Measurements from ENCODE around the gene AKR1D1.
"Not testable (repeated sequence)": the region's sequence is repeated elsewhere in the genome, so short reads cannot be mapped to it uniquely, and the experiment has no call there.

AKR1D1 gene

DNA sequence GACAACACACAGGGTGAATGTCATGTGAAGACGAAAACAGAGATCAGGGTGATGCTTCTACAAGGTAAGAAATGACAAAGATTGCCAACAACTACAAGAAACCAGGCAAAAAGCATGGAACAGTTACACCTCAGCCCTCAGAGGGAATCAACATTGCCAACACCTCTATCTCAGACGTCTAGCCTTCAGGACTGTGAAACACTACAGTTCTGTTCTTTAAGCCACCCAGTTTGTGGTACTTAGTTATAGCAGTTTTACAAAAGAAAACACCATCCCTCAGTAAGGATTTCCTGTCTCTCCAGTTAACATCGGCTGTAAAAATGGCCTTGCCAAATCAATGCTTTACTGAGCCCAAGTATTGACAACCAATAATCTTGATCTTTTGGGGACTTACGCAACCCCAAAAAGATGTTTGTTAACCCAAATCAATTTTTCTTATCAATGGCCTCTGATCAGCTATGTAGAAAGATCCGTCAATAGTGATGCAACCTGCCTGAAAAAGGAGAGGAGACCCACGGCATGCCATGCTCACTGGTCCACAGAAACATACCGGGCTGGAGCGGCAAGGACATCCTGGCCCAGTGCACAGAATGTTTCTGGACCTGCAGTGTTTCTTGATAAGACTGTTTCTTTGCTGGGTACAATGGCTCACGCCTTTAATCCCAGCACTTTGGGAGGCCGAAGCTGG is 44.0 kb downstream of the AKR1D1 start:
- DNase-seq (ENCODE audit: low read depth in 2 of 2): no peak

DNA sequence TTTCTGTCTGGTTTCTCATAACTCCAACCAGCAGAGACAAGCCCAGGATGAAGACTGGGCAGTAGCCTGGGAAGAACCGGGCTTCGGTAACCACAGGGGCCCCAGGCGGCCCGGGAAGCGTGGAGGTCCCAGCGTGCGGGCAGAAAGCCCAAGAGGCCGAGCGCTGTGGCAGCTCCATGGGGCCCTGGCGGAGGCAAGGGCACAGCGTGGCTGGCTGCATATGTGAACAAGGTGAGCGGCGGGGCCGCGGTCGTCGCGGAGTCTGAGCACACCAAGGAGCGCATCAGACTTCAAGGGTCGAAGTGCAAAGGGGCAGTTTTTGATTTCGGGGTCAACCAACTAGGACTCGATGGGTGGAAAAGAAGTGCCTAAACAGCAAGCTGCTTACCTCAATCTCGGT is 45.9 kb downstream of the AKR1D1 start:
- no peak for DNase-seq (ENCODE audit: low read depth in 2 of 2)

DNA sequence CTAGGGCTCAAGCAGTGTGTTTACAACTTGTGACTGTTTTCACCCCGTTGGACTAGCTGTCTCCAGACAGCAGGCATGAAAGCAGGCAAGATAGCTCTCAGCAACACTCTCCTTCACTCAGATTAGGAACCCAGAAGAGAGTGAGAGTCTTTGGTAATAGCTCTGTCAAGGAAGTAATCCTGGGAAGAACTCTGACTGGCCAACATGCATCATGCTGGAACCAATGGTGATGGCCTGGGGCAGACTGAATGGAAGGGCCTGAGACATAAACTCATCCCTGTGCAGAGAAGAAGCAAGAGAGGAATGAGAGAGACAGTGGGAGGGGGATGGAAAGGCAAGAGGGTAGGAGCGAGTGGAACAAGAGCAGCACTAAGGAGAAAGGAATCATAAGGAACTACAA is 48.9 kb downstream of the AKR1D1 start:
- no peak for DNase-seq (ENCODE audit: low read depth in 2 of 2)

DNA sequence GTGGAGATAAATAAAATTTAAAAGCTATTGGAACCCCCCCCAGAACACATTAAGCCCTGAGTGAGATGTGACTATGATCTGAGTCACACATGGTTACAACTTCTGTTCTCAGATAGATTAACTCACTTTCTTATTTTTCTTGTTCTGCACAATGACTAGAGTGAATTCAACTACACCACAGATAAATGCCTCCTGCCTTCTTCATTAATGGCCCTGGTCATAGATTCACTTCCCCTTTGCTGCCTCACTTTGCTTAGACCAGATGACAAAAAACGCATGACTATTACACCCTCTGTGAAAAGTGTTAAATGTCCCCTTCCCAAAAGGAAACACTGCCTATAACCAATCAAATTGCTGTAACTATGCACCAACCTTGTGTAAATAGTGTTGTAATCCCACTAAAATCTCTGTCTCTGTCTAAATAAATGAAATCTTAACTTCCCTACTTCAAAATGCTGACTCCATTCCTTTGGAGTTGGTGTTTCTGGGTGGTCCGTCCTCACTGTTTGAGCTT is 49.4 kb downstream of the AKR1D1 start:
- no peak for DNase-seq (ENCODE audit: low read depth in 2 of 2)

DNA sequence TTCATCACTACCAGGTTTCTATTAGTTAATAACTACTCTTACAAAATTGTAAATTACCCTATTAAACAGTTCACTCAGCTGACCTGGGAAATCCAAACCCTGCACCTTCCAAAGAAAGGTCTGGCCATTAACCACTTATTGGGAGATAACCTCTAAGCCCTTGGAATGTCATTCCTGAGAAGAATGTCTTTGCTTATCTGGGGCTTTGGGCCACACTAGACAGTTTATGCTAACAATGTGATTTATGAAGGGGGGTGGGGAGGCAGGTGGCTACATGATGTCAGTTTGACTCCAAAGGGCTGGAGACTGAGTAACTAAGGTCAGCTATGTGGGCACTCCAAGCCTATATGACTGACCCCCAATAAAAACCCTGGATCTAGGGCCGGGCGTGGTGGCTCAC is 50.7 kb downstream of the AKR1D1 start:
- DNase-seq (ENCODE audit: low read depth in 2 of 2): no peak

DNA sequence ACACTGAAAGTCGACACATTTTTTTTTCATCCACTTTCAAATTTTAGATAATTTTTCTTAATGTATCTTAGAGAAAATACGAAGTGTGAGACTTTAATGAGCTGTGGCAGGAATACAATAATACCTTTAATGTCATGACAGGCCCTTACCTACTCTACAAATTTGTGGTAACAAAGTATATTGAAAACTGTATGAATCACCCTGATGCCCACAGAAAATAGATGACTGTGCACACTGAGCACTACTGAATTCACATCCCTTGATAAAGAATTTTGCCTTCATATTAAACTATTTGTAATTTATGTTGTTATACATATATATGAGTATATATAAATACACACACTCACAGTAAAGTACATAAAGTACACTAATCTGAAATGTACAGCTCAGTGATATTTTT is 51.7 kb downstream of the AKR1D1 start:
- no peak for DNase-seq (ENCODE audit: low read depth in 2 of 2)

DNA sequence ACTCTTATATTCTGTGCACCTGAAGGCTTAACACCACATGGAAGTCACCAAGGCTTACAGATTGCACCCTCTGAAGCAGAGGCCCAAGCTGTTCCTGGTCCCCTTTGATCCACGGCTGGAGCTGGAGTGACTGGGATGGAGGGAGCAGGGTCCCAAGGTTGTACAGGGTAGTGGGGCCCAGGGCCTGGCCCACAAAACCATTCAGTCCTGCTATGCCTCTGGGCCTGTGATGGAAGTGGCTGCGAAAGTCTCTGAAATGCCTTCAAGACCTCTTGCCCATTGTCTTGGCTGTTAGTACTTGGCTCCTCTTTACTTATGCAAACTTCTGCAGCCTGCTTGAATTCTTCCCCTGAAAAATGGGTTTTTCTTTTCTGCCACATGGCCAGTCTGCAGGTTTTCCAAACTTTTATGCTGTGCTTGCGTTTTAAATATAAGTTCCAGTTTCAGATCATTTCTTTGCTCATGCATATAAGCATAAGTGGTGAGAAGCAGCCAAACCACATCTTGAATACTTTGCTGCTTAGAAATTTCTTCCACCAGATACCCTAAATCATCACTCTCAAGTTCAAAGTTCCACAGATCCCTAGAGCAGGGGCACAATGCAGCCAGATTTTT is 53.4 kb downstream of the AKR1D1 start:
- no peak for DNase-seq (ENCODE audit: low read depth in 2 of 2)

DNA sequence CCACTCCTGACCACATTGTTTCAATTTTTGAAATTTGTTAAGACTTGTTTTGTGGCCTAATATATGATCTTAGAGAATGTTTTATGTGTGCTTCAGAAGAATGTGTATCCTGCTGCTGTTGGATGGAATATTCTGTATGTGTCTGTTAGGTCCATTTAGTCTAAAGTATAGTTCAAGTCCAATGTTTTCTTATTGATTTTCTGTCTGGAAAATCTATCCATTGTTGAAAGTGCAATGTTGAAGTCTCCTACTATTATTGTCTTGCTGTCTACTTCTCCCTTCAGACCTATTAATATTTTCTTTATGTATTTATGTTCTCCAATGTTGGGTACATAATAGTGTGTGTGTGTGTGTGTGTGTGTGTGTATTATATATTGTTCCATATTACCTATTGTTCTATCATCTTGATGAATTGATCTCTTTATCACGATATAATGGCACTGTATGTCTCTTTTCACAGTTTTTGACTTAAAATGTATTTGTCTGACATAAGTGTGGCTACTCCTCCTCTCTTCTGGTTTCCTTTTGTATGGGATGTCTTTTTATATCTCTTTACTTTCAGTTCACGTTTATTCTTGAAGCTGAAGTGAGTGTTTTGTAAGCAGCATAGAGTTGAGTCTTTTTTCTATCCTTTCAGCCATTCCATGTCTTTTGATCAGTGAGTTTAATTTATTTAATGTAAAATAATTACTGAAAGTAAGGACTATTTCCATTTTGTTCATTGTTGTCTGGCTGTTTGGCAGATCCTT is 61.3 kb downstream of the AKR1D1 start:
- DNase-seq (ENCODE audit: low read depth in 2 of 2): no peak

DNA sequence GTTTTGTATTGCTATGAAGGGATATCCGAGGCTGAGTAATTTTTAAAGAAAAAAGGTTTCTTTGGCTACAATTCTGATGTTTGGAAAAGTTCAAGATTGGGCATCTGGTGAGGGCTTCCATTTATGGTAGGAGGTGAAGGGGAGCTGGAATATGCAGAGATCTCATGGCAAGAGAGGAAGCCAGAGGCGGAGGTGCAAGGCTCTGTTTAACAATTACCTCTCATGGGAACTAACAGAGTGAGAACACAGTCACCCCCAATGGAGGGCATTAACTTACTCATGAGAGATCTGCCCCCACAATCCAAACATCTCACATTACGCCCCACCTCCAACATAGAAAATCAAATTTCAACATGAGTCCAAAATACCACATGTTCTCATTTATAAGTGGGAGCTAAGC is 62.0 kb downstream of the AKR1D1 start:
- no peak for DNase-seq (ENCODE audit: low read depth in 2 of 2)

DNA sequence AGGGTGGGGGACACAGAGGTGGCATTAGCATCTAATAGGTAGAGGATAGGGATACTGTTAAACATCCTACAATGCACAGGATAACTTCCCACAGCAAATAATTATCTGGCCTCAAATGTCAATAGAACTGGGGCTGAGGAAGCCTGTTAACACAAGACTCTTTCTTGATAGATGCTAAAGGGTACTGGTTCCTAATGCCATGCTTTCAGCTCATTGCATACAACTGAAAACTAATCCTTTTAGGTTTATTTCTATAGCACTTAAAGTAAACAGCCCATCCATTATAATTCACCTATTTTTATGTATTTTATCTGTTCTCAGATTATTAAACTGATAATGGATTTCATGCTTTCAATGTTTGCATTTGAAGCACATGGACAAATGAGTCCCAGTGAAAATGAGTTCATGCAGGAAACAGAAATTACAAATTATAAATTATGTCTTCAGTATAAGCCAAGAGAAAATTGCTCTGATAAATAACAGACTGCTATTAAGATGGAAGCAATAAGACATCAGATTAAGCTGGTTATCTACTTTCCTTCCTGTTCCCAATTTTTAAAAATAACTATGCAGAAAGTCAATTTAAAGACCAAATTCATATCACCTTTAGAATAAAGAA is 66.4 kb downstream of the AKR1D1 start:
- DNase-seq (ENCODE audit: low read depth in 2 of 2): no peak

DNA sequence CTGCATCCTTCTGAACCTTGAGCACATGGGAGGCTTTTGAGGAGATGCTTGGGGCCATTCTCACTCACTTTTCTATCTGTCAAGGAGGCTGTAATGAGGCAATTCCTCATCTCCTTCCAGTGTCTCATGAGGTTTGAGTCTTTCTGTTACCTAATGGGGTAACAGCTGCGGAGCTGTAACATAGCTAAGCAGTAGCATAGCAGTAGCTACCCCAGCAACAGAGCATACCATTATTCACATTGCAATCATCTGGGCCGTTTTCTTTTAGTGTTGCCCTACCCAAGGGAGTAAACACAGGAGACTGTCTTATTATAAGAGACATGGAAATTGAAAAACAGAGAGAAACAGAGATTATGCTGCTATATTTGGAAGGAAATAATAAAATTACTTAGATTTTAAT is 68.7 kb downstream of the AKR1D1 start:
- no peak for DNase-seq (ENCODE audit: low read depth in 2 of 2)

DNA sequence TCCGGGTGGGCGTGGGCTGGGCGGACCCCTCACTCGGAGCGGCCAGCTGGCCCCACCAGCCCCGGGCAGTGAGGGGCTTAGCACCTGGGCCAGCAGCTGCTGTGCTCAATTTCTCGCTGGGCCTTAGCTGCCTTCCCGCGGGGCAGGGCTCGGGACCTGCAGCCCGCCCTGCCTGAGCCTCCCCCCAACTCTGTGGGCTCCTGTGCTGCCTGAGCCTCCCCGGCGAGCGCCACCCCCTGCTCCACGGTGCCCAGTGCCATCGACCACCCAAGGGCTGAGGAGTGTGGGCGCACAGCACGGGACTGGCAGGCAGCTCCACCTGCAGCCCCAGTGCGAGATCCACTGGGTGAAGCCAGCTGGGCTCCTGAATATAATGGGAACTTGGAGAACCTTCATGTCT is 70.0 kb downstream of the AKR1D1 start:
- DNase-seq (ENCODE audit: low read depth in 2 of 2): not testable (repeated sequence)

DNA sequence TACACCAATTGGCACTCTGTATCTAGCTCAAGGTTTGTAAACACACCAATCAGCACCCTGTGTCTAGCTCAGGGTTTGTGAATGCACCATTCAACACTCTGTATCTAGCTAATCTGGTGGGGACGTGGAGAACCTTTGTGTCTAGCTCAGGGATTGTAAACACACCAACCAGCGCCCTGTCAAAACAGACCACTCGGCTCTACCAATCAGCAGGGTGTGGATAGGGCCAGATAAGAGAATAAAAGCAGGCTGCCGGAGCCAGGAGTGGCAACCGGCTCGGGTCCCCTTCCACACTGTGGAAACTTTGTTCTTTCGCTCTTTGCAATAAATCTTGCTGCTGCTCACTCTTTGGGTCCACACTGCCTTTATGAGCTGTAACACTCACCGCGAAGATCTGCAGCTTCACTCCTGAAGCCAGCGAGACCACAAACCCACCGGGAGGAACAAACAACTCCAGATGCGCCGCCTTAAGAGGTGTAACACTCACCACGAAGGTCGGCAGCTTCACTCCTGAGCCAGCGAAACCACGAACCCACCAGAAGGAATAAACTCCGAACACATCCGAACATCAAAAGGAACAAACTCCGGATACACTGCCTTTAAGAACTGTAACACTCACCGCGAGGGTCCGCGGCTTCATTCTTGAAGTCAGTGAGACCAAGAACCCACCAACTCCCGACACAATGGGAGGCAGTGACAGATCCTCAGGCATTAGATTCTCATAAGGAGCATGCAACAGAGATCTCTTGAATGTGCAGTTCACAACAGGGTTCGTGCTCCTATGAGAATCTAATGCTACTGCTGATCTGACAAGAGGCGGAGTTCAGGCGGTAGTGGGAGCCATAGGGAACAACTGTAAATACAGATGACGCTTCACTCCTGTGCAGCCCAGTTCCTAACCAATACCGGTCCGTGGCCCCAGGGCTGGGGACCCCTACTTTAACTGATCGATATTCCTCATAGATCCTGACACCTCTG is 70.8 kb downstream of the AKR1D1 start:
- DNase-seq (ENCODE audit: low read depth in 2 of 2): not testable (repeated sequence)

DNA sequence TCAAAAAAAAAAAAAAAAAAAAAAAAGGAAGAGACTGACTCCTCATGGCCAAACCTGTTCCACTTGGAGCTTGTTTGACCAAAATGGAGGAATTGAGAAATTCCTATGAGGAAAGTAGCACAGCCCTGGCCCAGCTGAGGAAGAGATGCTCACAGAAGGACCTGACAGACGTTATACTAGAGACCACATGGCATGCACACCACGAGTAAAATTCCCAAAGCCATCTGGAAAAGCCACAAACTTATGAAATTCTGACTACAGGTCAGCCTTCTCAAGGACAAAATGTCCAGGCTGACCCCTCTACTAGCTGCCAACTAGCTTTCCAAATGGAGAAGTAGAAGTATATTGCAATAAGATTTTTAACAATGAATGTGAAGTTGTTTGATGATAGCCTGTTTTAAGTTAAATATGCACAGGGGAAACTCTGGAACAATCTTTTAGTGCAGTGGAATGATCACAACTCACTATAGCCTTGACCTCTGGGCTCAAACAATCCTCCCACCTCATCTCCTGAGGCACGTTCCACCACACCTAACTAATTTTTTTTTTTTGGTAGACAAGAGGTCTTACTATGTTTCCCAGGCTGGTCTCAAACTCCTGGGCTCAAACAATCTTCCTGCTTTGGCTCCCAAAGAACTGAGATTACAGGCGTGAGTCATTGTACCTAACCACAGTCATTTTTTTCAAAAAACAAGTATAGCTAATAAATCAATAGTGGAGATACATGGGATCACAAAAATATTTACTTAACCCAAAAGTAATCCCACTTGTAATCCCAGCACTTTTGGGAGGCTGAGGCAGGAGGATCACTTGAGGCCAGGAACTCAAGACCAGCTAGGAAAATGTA is 75.7 kb downstream of the AKR1D1 start:
- no peak for DNase-seq (ENCODE audit: low read depth in 2 of 2)

DNA sequence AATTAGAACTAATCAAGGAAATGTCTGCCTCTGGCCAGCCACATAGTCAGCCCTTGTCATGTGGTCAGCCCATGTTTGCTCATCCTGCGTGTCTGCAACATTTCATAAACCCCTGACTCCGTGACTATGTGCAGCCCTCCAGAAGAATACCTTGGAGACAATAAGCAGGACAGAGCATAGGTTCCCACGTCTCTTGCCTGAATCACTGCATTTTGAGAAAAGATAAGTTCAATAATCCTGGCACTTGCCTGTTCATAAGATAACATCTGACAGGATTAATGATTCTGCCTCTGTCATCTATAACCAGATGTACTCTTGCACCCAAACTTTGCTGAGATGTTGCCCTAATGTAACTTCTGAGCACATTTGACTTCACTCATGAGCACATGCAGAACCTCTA is 78.4 kb downstream of the AKR1D1 start:
- no peak for DNase-seq (ENCODE audit: low read depth in 2 of 2)

DNA sequence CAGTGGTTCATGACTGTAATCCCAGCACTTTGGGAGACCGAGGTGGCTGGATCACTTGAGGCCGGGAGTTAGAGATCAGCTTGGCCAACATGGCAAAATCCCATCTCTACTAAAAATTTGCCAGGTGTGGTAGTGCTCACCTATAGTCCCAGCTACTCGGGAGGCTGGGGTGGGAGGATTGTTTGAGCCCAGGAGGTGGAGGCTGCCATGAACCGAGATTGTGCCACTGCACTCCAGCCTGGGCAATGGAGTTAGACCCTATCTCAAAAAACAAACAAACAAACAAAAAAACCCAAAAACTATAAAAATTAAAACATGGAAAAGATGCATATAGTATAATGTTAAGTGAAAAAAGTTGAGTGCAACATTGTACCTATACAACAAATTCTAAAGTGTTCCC is 81.4 kb downstream of the AKR1D1 start:
- DNase-seq (ENCODE audit: low read depth in 2 of 2): no peak

DNA sequence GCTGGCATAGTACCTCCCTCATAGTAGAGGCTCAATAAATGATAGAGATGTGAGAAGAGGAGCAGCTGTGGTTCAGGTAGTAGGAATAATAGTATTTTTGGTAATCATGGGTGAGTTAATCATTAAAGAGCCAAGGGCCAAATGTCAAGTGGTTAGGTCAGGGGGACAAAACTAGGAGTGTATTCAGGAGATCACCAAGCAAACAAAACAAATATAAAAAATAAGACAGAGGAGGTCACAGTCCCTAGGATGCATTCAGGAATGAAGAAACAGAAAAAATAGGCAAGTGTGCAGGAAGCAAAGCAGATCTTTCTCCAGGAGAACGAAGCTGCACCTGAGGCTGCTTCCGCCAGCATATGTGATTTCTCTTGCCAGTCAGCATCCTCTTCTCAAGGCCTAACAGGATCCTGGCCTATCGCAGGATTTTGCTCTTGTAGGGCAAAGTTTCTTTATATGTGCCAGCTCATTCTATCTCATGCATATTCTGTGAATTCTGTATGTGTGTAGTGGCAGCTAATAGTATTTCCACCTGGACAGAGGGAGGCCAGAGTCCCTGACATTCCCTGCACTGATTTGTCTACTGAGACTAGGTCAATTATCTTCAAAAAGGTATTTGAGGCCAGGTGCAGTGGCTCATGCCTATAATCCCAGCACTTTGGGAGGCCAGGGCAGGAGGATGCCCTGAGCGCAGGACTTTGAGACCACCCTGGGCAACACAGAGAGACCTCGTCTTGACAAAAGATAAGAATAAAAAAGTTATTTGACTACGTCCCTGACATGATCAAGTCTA is 82.7 kb downstream of the AKR1D1 start:
- DNase-seq (ENCODE audit: low read depth in 2 of 2): no peak

DNA sequence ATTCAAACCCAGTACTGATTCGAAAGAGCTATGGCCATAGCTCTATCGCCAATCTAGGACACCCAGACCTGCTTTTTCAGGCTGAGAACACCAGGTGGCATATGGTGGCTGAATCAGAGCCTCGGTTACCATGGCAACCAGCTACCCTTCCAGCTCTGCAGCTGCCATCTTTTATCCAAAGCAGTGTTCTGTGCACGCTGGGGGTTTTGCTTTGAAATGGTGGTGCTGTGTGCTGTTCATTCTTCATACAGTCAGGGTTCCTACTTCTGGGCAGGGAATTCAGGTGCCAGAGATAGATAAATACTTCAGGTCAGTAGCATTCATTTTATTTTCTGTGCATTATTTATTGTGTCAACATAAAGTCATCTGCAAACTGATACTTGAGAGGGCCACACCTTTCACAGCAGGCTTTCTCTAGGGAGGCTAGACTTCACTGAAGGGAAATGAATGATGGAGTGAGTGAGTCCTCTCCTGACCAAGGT is 85.4 kb downstream of the AKR1D1 start:
- peak; percentile 45 to 58 for DNase-seq (ENCODE audit: low read depth in 2 of 2)

DNA sequence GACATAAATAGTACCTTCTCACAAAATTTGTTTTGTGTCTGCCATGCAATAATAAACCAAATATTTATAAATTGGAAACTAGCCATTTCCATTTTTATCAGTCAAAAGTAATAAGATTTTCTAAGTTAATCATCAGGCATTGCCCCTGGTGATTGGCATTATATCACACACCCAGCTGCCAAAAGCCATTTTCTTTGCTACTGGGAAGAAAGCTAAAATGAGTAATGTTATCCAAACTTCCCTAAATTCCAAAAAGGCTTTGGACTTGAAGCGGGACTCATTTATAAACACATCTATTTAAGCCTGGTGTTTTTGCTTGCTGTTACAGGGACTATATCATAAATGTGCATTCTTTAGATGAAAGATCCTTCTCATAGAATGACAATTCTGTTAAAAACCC is 86.0 kb downstream of the AKR1D1 start:
- DNase-seq (ENCODE audit: low read depth in 2 of 2): no peak

All from stimulated activated CD8-positive, alpha-beta memory T cell treated with anti-CD3 and anti-CD28 coated beads, Interleukin-7, amount 100 ng/mL, for 4 hours (primary cell).